H9 (cell line): ENCODE data around the gene CREB5. TPM values are rescaled to one million over a fixed set of nuclear protein-coding genes. Genes with fewer than 3 reads are reported as not detected.

ENCODE experiments used
- DNase-seq: peaks from one replicate; pipeline ENCODE4 v3.0.0-alpha.2; 2017
- H2AFZ ChIP-seq: one replicate; pipeline ENCODE4 v1.6.1; 2013; ENCODE audit warnings: mild to moderate bottlenecking, low read length, control low read depth, moderate library complexity
- H2AK5ac ChIP-seq: 2 replicates; pipeline ENCODE4 v1.6.1; 2013; ENCODE audit warnings: low read length, control low read depth, mixed read lengths; ENCODE audit not compliant: insufficient read length
- H2BK120ac ChIP-seq: one replicate; pipeline ENCODE4 v1.6.1; 2013; ENCODE audit warnings: low read depth, mild to moderate bottlenecking, low read length, control low read depth, inconsistent platforms; ENCODE audit not compliant: poor library complexity, severe bottlenecking
- H2BK12ac ChIP-seq: 2 replicates; pipeline ENCODE4 v1.6.1; 2013; ENCODE audit warnings: low read length, control low read depth, mixed read lengths, low read depth; ENCODE audit not compliant: insufficient read length
- H2BK15ac ChIP-seq: 2 replicates; pipeline ENCODE4 v1.6.1; 2013; ENCODE audit warnings: low read depth, low read length, control low read depth
- H2BK20ac ChIP-seq: one replicate; pipeline ENCODE4 v1.6.1; 2013; ENCODE audit warnings: low read depth, mild to moderate bottlenecking, low read length, control low read depth, inconsistent platforms; ENCODE audit not compliant: poor library complexity, severe bottlenecking
- H2BK5ac ChIP-seq: 2 replicates; pipeline ENCODE4 v1.6.1; 2013; ENCODE audit warnings: low read length, control low read depth, mixed read lengths; ENCODE audit not compliant: insufficient read length
- H3K14ac ChIP-seq: 2 replicates; pipeline ENCODE4 v1.6.1; 2013; ENCODE audit warnings: low read length, control low read depth; ENCODE audit not compliant: insufficient read depth
- H3K18ac ChIP-seq: 2 replicates; pipeline ENCODE4 v1.6.1; 2013; ENCODE audit warnings: low read depth, mild to moderate bottlenecking, mixed read lengths, low read length, control low read depth; ENCODE audit not compliant: insufficient read length
- H3K23ac ChIP-seq: 2 replicates; pipeline ENCODE4 v1.6.1; 2013; ENCODE audit warnings: low read length, control low read depth, mixed read lengths, low read depth; ENCODE audit not compliant: insufficient read length
- H3K23me2 ChIP-seq: 2 replicates; pipeline ENCODE4 v1.6.1; 2013; ENCODE audit warnings: low read depth, mild to moderate bottlenecking, mixed read lengths, low read length, control low read depth; ENCODE audit not compliant: insufficient read length, poor library complexity, severe bottlenecking
- H3K27ac ChIP-seq: 2 replicates; pipeline ENCODE4 v1.5.1; 2013; ENCODE audit warnings: low read length, control low read depth, mixed read lengths, low read depth; ENCODE audit not compliant: insufficient read length
- H3K27me3 ChIP-seq: 2 replicates; pipeline ENCODE4 v1.6.1; 2013; ENCODE audit warnings: low read length, control low read depth, inconsistent platforms; ENCODE audit not compliant: insufficient read depth
- H3K4ac ChIP-seq: 2 replicates; pipeline ENCODE4 v1.6.1; 2013; ENCODE audit warnings: low read depth, mild to moderate bottlenecking, control low read depth, inconsistent platforms, low read length, moderate library complexity
- H3K4me1 ChIP-seq: 2 replicates; pipeline ENCODE4 v1.6.1; 2013; ENCODE audit warnings: low read length, control low read depth, inconsistent platforms; ENCODE audit not compliant: insufficient read depth
- H3K4me2 ChIP-seq: 2 replicates; pipeline ENCODE4 v1.6.1; 2013; ENCODE audit warnings: low read length, control low read depth, mixed read lengths; ENCODE audit not compliant: insufficient read length, insufficient read depth
- H3K56ac ChIP-seq: 2 replicates; pipeline ENCODE4 v1.6.1; 2013; ENCODE audit warnings: low read depth, mild to moderate bottlenecking, mixed read lengths, low read length, control low read depth; ENCODE audit not compliant: insufficient read length
- H3K79me1 ChIP-seq: 2 replicates; pipeline ENCODE4 v1.6.1; 2013; ENCODE audit warnings: low read depth, mild to moderate bottlenecking, moderate library complexity, low read length, control low read depth, inconsistent platforms; ENCODE audit not compliant: insufficient read depth, poor library complexity, severe bottlenecking
- H3K79me2 ChIP-seq: 2 replicates; pipeline ENCODE4 v1.6.1; 2013; ENCODE audit warnings: low read length, control low read depth, inconsistent platforms; ENCODE audit not compliant: insufficient read depth
- H3K9ac ChIP-seq: 2 replicates; pipeline ENCODE4 v1.6.1; 2013; ENCODE audit warnings: low read length, control low read depth, mixed read lengths; ENCODE audit not compliant: insufficient read length; ENCODE audit errors: extremely low read depth
- H3K9me3 ChIP-seq: one replicate; pipeline ENCODE4 v1.6.1; 2013; ENCODE audit warnings: low read depth, low read length, inconsistent platforms; ENCODE audit not compliant: control insufficient read depth
- H3T11ph ChIP-seq: one replicate; pipeline ENCODE4 v1.6.1; 2013; ENCODE audit warnings: mild to moderate bottlenecking, low read length, control low read depth, inconsistent platforms
- H4K20me1 ChIP-seq: one replicate; pipeline ENCODE4 v1.6.1; 2013; ENCODE audit not compliant: control insufficient read depth, insufficient read length, insufficient read depth
- H4K5ac ChIP-seq: 2 replicates; pipeline ENCODE4 v1.6.1; 2013; ENCODE audit warnings: low read depth, mild to moderate bottlenecking, mixed read lengths, low read length, control low read depth; ENCODE audit not compliant: insufficient read length
- H4K8ac ChIP-seq: replicated peaks from 2 replicates; pipeline ENCODE4 v1.6.1; 2013; ENCODE audit warnings: low read length, control low read depth, mixed read lengths, low read depth; ENCODE audit not compliant: insufficient read length
- H4K91ac ChIP-seq: 2 replicates; pipeline ENCODE4 v1.6.1; 2013; ENCODE audit warnings: low read depth, mild to moderate bottlenecking, moderate library complexity, mixed read lengths, low read length, control low read depth; ENCODE audit not compliant: insufficient read length
- H3K27ac Mint-ChIP-seq, 3 experiments: 2 replicates in 2 of 3; 3 replicates in 1 of 3; pipeline ENCODE4 v1.8.0; 2020 to 2021; ENCODE audit warnings: mixed read lengths in 3 of 3, mild to moderate bottlenecking in 1 of 3, moderate library complexity in 1 of 3
- H3K27me3 Mint-ChIP-seq: 2 replicates; pipeline ENCODE4 v1.8.0; 2021; ENCODE audit warnings: low read depth, mild to moderate bottlenecking, moderate library complexity, mixed read lengths
- H3K36me3 Mint-ChIP-seq, 3 experiments: 2 replicates in 2 of 3; 3 replicates in 1 of 3; pipeline ENCODE4 v1.8.0; 2020 to 2021; ENCODE audit warnings: low read depth in 3 of 3, mixed read lengths in 3 of 3; ENCODE audit not compliant: insufficient read depth in 1 of 3
- H3K4me1 Mint-ChIP-seq, 2 experiments: 2 replicates each; pipeline ENCODE4 v1.8.0; 2020; ENCODE audit warnings: mixed read lengths in 2 of 2
- H3K4me3 Mint-ChIP-seq, 2 experiments: 2 replicates in 1 of 2; 3 replicates in 1 of 2; pipeline ENCODE4 v1.8.0; 2020 to 2021; ENCODE audit warnings: mild to moderate bottlenecking in 2 of 2, mixed read lengths in 2 of 2, moderate library complexity in 1 of 2
- H3K9me3 Mint-ChIP-seq, 2 experiments: 2 replicates in 1 of 2; 3 replicates in 1 of 2; pipeline ENCODE4 v1.8.0; 2020; ENCODE audit warnings: mild to moderate bottlenecking in 2 of 2, mixed read lengths in 2 of 2, moderate library complexity in 1 of 2
- CTCF ChIP-seq: fragments of 200-600 bp; sonication (generic); conservative IDR thresholded peaks from 3 replicates; pipeline ENCODE4 v1.8.0; 2021; ENCODE audit warnings: antibody characterized with exemption, mild to moderate bottlenecking
- WGBS: extraction: QIAGEN DNeasy Blood & Tissue Kit; methylation state at CpG from one replicate; pipeline ENCODE4 v1.1.7; 2013; ENCODE audit warnings: missing lambda C conversion rate, low lambda C conversion rate, mixed read lengths; ENCODE audit not compliant: insufficient read length; ENCODE audit errors: extremely low coverage; 5-methylcytosine and 5-hydroxymethylcytosine counted together
- total RNA-seq: library from RNA; stranded (reverse); gene quantifications from 2 replicates; pipeline ENCODE4 v1.2.1, GENCODE V29; 2021

Gene CREB5
- total RNA-seq, 1 experiment from 2014 or later: 4.0 TPM

GRCh38 chr7:28556671-28557070 lies 144.4 kb downstream of the CREB5 start:
- H3K79me1 ChIP-seq: no peaks in the 10 kb centered on the region

More at GRCh38 chr7:28556671-28557070, 144.4 kb downstream of the CREB5 start:
- H3K9me3 ChIP-seq: no peaks in the 10 kb centered on the region
- Mint-ChIP-seq H3K4me1 (peaks cover 26 to 28% of the 10 kb centered on the region in 2 experiments), H3K27ac (no peak overlapping the region), H3K4me3 (no peak overlapping the region), H3K36me3 (no peaks in the 10 kb centered on the region), H3K27me3 (no peaks in the 10 kb centered on the region; the same call in 1 of the 2 replicates), H3K9me3 (no peaks in the 10 kb centered on the region; a peak in 1 of 5 replicates)
- no peak overlapping the region for H3K23ac ChIP-seq
- H3K79me2 ChIP-seq: no peaks in the 10 kb centered on the region
- H4K5ac ChIP-seq: no peak overlapping the region
- H3K27me3 ChIP-seq: no peaks in the 10 kb centered on the region
- H2BK5ac ChIP-seq: no peak overlapping the region
- no peak overlapping the region for H2BK12ac ChIP-seq
- no peak overlapping the region for H3K14ac ChIP-seq
- H2AK5ac ChIP-seq: no peak overlapping the region
- peaks cover 5% of the 10 kb centered on the region for H3K4me1 ChIP-seq
- no peaks in the 10 kb centered on the region for H4K20me1 ChIP-seq
- no peaks in the 10 kb centered on the region for H3K23me2 ChIP-seq
- H2BK15ac ChIP-seq: no peak overlapping the region
- TF ChIP-seq CTCF: no peak
- H3K18ac ChIP-seq: no peak overlapping the region
- DNase-seq: no peak
- no peak overlapping the region for H2BK20ac ChIP-seq
- no peak overlapping the region for H3K4me2 ChIP-seq
- H3K27ac ChIP-seq: no peak overlapping the region
- no CpG with 5 or more reads among the region's 2 CpGs for WGBS
- no peak overlapping the region for H3T11ph ChIP-seq
- H2BK120ac ChIP-seq: no peak overlapping the region
- no peak overlapping the region for H3K9ac ChIP-seq
- no peak overlapping the region for H4K91ac ChIP-seq
- no peak overlapping the region for H3K4ac ChIP-seq
- no peak overlapping the region for H3K56ac ChIP-seq
- H4K8ac ChIP-seq: no peak overlapping the region
- H2AFZ ChIP-seq: no peak overlapping the region
